GM12874 (cell line): ENCODE data around the gene CXCR2.

ENCODE experiments used
- CTCF ChIP-seq: IDR thresholded peaks from 2 replicates; pipeline ENCODE4 v1.5.1; 2011; ENCODE audit warnings: low read depth, mild to moderate bottlenecking, control low read depth, low read length, moderate library complexity; ENCODE audit not compliant: insufficient read depth

The CXCR2 gene

DNA sequence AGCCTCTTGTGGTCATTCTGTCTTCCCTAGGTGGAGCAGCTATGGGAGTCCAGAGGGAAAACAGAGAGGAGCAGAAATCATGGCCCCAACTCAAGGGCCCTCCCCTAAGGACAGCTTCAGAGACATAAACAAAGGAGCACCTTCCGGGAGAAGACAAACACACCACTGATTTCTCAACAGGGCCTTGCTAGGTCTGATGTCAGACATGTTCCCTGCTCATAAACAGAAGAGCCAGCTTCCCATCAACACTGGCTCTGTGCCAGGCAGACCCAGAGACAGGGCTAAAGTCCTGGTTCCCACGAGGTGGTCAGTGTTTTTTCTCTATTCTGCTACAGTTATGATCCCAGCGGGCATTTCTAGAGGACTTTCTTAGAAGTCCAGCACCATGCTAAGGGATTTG, 19.3 kb downstream of the CXCR2 start:
- TF ChIP-seq CTCF, result no peak

DNA sequence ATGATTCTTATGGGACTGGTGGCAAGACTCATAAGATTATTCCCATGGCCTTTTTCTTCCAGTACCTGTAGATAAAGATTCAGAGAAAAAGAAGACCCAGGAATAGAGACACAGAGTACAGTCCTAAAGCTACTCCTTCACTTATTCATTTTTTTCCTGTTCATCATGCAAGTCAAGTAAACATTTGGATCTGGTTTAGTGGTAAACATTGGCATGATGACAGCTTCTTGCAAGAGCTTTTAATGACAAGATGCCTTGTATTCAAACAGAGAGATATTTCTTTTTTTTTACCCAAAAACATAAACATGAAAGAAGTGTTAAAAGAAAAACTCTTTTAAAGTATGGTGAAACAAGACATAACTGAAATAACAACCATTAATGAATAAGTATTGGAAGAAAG, 20.2 kb downstream of the CXCR2 start:
- no peak for TF ChIP-seq CTCF

DNA sequence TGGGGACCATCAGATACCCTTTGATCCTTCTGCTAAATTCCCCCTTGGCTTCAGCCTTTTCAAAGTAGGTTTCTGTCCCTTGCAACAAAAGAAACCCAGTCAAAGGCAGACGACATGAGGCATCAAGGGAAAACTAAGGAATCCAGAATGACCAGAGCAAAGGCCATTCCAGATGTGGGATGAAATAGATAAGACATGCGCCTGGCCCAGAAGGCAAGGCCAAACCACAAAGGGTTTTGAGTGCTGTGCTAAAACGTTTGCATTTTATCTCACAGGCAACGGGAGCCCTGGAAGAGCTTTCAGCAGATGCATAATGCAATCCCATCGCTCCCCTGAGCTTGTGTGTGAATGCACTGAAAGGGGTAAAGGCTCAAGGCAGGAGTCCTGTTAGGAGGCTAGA, 23.3 kb downstream of the CXCR2 start:
- no peak for TF ChIP-seq CTCF

- TF ChIP-seq CTCF, result no peak
Observed at GRCh38 chr2:218149848-218150440, 24.1 kb downstream of the CXCR2 start.

GRCh38 chr2:218152172-218152571, 26.3 kb downstream of the CXCR2 start:
- TF ChIP-seq CTCF, result no peak

GRCh38 chr2:218152777-218153176, 26.9 kb downstream of the CXCR2 start:
- no peak for TF ChIP-seq CTCF

DNA sequence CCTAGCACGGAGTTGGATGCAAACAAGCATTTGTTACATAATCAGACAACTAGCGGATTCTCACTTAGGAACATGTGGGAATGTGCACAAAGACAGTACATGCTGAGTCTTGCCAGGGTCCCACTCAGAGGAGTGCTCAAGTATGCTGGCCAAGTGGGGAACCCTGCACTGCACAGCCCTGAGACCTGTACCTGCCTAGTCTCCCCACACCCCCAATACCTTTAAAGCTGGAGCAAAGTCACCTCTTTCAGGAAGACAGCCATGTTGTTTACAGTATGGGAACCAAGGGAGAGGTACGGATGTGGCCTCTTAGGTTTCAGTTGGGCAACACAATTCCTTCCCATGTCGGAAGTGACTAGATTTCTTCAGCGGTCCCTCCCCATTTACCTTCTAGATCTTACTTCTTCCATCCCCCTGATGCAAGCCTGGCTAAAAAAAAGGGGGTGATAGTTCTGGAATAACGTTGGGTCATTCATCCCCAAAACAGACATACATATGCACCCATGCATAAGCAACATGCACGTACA, 30.2 kb downstream of the CXCR2 start:
- no peak for TF ChIP-seq CTCF
